ENCODE measurements around the gene XPNPEP2.

Gene XPNPEP2

GRCh38 chrX:129704491-129704890 lies 34.3 kb upstream of the XPNPEP2 start:
- no peak for DNase-seq (ENCODE audit: low read depth)
- H3K4me3 ChIP-seq (ENCODE audit: low read length), result no peak overlapping the region
- no peak for TF ChIP-seq CTCF (IDR thresholded peaks at IDR 0.05; ENCODE audit: insufficient read depth, low read depth, low read length, missing control alignments)

GRCh38 chrX:129705377-129705925 lies 33.3 kb upstream of the XPNPEP2 start:
- no peak overlapping the region for H3K4me3 ChIP-seq (ENCODE audit: low read length)
- no peak for DNase-seq (ENCODE audit: low read depth)
- no peak for TF ChIP-seq CTCF (IDR thresholded peaks at IDR 0.05; ENCODE audit: insufficient read depth, low read depth, low read length, missing control alignments)

- DNase-seq (ENCODE audit: low read depth), result no peak
Measured at GRCh38 chrX:129705988-129706387, 32.8 kb upstream of the XPNPEP2 start.

GRCh38 chrX:129706400-129707072 lies 32.2 kb upstream of the XPNPEP2 start:
- no peak for DNase-seq (ENCODE audit: low read depth)
- no peak for TF ChIP-seq CTCF (IDR thresholded peaks at IDR 0.05; ENCODE audit: insufficient read depth, low read depth, low read length, missing control alignments)
- no peak overlapping the region for H3K4me3 ChIP-seq (ENCODE audit: low read length)

More at GRCh38 chrX:129705988-129706387, 32.8 kb upstream of the XPNPEP2 start:
- no peak overlapping the region for H3K4me3 ChIP-seq (ENCODE audit: low read length)
- TF ChIP-seq CTCF (IDR thresholded peaks at IDR 0.05; ENCODE audit: insufficient read depth, low read depth, low read length, missing control alignments), result no peak

- TF ChIP-seq CTCF (IDR thresholded peaks at IDR 0.05; ENCODE audit: insufficient read depth, low read depth, low read length, missing control alignments), result no peak
- no peak overlapping the region for H3K4me3 ChIP-seq (ENCODE audit: low read length)
- peak; percentile 39 for DNase-seq (ENCODE audit: low read depth)
Measured at GRCh38 chrX:129714581-129714980, 24.2 kb upstream of the XPNPEP2 start.

GRCh38 chrX:129716507-129716906 lies 22.3 kb upstream of the XPNPEP2 start:
- no peak for TF ChIP-seq CTCF (IDR thresholded peaks at IDR 0.05; ENCODE audit: insufficient read depth, low read depth, low read length, missing control alignments)
- DNase-seq (ENCODE audit: low read depth), result no peak
- H3K4me3 ChIP-seq (ENCODE audit: low read length), result no peak overlapping the region

GRCh38 chrX:129717892-129718291 lies 20.9 kb upstream of the XPNPEP2 start:
- TF ChIP-seq CTCF (IDR thresholded peaks at IDR 0.05; ENCODE audit: insufficient read depth, low read depth, low read length, missing control alignments), result no peak
- peak; percentile 78 for DNase-seq (ENCODE audit: low read depth)
- H3K4me3 ChIP-seq (ENCODE audit: low read length), result no peak overlapping the region

All from epithelial cell of esophagus (primary cell).